Measurements from ENCODE around the gene TPCN1.

The TPCN1 gene

DNA sequence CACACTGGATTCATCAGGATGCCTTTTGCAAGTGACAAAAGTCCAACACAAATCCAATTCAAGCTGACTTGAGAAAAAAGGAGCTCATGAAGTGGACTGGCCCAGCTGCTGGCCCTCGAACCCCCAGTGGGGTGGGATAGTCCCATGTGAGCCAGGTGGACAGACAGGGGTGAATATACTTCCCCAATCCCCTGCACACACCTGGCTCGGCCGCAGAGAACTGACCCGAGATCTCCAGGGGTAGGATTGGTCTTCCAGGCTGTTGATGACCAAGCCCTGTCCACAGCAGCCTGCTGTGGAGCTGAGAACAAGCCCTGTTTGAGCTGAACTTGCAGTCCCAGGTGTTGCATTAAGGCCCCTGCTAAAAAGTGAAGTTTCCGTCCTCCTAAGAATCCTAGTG, 56.2 kb downstream of the TPCN1 start:
- Histone ChIP-seq H3K27ac (no peak overlapping the region), H3K27me3 (replicated peaks) (no peaks in the 10 kb centered on the region), H3K4me3 (ENCODE audit: low read depth, low read length) (no peak overlapping the region), H3K36me3 (replicated peaks) (peaks cover 17% of the 10 kb centered on the region)
- no peak for DNase-seq
- TF ChIP-seq, protein P1, sequence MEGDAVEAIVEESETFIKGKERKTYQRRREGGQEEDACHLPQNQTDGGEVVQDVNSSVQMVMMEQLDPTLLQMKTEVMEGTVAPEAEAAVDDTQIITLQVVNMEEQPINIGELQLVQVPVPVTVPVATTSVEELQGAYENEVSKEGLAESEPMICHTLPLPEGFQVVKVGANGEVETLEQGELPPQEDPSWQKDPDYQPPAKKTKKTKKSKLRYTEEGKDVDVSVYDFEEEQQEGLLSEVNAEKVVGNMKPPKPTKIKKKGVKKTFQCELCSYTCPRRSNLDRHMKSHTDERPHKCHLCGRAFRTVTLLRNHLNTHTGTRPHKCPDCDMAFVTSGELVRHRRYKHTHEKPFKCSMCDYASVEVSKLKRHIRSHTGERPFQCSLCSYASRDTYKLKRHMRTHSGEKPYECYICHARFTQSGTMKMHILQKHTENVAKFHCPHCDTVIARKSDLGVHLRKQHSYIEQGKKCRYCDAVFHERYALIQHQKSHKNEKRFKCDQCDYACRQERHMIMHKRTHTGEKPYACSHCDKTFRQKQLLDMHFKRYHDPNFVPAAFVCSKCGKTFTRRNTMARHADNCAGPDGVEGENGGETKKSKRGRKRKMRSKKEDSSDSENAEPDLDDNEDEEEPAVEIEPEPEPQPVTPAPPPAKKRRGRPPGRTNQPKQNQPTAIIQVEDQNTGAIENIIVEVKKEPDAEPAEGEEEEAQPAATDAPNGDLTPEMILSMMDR (IDR thresholded peaks at IDR 0.05; ENCODE audit: low read depth, low read length, missing control alignments) = no peak
- in situ Hi-C loops (cut with HindIII; ENCODE audit: low pct_ligation_motif_present, low sequenced_read_pairs) = no loop called here

DNA sequence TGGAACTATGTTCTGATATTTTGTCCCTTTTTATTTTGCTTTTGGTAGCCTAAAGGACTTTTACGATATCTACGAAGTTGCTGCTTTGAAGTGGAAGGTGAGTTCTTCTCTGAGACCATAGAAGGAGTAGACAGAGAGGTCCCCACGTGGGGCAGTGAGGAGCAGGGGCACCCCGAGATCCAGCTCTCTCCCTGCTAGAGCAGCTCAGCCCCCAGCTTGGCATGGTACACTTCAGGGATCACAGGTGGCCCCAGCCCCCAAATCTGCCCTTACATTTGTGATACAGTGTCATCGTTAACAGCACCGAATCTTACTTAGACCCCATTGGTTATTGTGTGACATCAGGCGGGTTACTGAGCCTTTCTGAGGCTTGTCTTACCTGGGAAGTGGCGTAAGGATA, 56.9 kb downstream of the TPCN1 start:
- Histone ChIP-seq H3K4me3 (ENCODE audit: low read depth, low read length) (no peak overlapping the region), H3K36me3 (replicated peaks) (peaks cover 17% of the 10 kb centered on the region), H3K27me3 (replicated peaks) (no peaks in the 10 kb centered on the region), H3K27ac (no peak overlapping the region)
- in situ Hi-C loops (cut with HindIII; ENCODE audit: low pct_ligation_motif_present, low sequenced_read_pairs) = no loop called here
- DNase-seq = no peak
- TF ChIP-seq, protein P1 (IDR thresholded peaks at IDR 0.05; ENCODE audit: low read depth, low read length, missing control alignments) = no peak

DNA sequence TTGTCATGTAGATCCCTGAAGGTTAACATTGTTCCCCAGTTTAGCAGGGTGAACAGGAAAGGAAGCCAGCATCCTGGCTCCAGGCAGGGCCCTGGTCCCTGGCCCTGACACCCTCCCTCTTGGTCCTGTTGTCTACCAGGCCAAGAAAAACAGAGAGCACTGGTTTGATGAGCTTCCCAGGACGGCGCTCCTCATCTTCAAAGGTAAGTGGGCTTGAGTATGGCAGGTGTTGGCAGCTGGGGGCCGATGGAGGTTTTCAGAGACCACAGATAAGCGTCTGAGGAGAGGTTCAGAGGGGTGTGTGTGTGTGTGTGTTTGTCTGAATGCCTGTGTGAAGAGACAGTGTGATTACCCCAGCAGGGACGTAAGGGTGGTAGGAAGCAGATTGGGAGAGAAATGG, 57.4 kb downstream of the TPCN1 start:
- TF ChIP-seq, protein P1 (IDR thresholded peaks at IDR 0.05; ENCODE audit: low read depth, low read length, missing control alignments) = no peak
- Histone ChIP-seq H3K4me3 (ENCODE audit: low read depth, low read length) (no peak overlapping the region), H3K27me3 (replicated peaks) (no peaks in the 10 kb centered on the region), H3K27ac (no peak overlapping the region), H3K36me3 (replicated peaks) (peaks cover 17% of the 10 kb centered on the region)
- in situ Hi-C loops (cut with HindIII; ENCODE audit: low pct_ligation_motif_present, low sequenced_read_pairs) = no loop called here
- no peak for DNase-seq

DNA sequence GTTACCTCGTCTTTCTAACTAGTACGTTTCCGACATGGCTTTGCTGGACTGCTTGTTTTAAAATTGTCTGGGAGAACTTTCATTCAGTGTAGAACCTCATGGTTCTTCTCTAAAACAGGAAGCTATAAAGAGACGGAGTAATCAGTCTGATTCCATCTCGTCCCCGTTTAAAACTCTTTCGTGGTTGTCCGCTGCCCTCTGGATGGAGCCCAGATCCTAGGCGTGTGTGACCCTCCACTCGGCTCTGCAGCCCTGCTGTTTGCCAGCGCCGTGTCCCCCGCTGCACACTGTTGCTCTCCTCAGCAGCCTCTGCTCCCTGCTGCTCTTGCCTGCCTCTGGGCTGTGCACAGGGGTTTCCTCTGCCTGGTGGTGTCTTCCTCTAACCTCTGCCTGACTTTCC, 63.5 kb downstream of the TPCN1 start:
- H3K27ac ChIP-seq = no peak overlapping the region
- no peak for DNase-seq
- H3K36me3 ChIP-seq (replicated peaks) = peaks cover 17% of the 10 kb centered on the region
- H3K27me3 ChIP-seq (replicated peaks) = no peaks in the 10 kb centered on the region
- no peak overlapping the region for H3K4me3 ChIP-seq (ENCODE audit: low read depth, low read length)
- TF ChIP-seq, protein P1 (IDR thresholded peaks at IDR 0.05; ENCODE audit: low read depth, low read length, missing control alignments) = no peak
- in situ Hi-C loops (cut with HindIII; ENCODE audit: low pct_ligation_motif_present, low sequenced_read_pairs) = no loop called here

DNA sequence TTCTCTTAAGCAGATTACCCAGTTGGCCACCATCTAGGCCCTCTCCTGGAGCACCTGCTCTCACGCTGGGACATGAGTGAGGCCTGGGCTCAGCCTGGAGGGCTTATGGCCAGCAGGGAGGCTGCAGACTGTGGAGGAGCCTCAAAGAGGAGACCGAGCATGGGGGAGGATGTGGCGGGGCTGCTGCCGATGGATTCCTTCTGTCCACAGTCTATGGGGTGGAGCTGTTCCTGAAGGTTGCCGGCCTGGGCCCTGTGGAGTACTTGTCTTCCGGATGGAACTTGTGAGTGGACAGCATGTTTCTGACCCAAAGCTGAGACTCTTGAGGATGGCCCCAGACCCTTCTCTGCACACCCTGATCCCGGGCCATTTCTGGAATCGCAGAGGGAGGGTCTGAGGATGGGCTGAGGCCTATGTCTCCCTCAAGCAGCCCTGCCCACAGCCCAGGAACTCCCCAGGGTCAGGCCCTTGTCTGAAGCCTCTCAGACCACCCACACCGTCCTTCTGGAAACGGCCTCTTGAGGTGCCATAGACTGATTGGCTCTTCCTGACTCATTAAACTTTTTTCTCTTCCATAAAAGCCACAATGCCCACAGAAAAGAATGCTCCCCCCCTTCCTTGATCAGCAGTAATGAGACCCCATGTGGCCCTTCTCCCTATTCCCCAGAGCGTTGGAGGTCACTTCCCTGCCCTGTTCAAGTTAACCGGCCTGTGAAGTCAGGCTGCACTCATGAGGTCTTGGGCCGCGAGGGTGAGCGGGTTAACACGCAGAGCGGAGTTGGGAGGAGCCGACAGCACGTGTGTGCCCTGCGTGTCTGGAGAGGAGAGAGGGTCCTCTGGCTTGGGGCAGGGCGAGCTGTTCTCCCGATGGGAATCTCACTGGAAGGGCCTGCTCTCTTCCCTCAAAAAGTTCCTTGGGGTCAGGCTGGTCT, 64.7 kb downstream of the TPCN1 start:
- TF ChIP-seq, protein P1 (IDR thresholded peaks at IDR 0.05; ENCODE audit: low read depth, low read length, missing control alignments) = no peak
- no peak overlapping the region for H3K27ac ChIP-seq
- in situ Hi-C loops (cut with HindIII; ENCODE audit: low pct_ligation_motif_present, low sequenced_read_pairs) = no loop called here
- peaks cover 17% of the 10 kb centered on the region for H3K36me3 ChIP-seq (replicated peaks)
- no peaks in the 10 kb centered on the region for H3K27me3 ChIP-seq (replicated peaks)
- H3K4me3 ChIP-seq (ENCODE audit: low read depth, low read length) = no peak overlapping the region
- no peak for DNase-seq
